Erythroblast (primary cell): Measurements from ENCODE around the gene POP4.

ENCODE experiments used
- GATA1 ChIP-seq: IDR thresholded peaks from 2 replicates; pipeline ENCODE4 v1.6.1; 2011; ENCODE audit warnings: low read depth, mild to moderate bottlenecking, control low read depth, low read length, moderate library complexity
- POLR2A ChIP-seq: IDR thresholded peaks from 2 replicates; pipeline ENCODE4 v1.6.1; 2011; ENCODE audit warnings: mild to moderate bottlenecking, low read length

DNA sequence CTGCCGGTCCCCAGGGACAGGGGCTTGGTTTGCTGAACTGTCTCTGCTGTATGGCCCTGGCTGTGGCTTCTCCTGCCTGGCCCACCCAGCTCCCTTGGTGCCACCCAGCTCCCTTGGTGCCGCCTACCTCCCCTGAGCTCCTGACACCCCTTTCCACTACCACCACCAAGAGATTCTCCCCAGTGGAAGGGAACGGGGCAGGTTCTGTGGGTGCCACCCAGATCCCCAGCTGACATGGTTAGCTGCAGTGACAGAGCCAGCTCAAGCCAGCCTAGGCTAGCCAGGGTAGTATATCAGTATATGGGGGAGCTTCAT, 28.5 kb upstream of the POP4 start:
- TF ChIP-seq POLR2A (no peak), GATA1 (no peak)
